ENCODE results near the gene RPS2. TPM values are rescaled to one million over a fixed set of nuclear protein-coding genes. Genes with fewer than 3 reads are reported as not detected.

RPS2 gene
- total RNA-seq, 1 experiment from 2014 or later = 3,874 TPM

GRCh38 chr16:2007081-2007836 is 42.6 kb upstream of the RPS2 start:
- no peak overlapping the region for H4K91ac ChIP-seq (ENCODE audit: insufficient read length, low read depth, low read length)
- no peak overlapping the region for H2BK5ac ChIP-seq (ENCODE audit: insufficient read length, low read length)
- no peak overlapping the region for H2BK120ac ChIP-seq (ENCODE audit: low read depth, low read length, poor library complexity, severe bottlenecking)
- H3K4me1 ChIP-seq (ENCODE audit: insufficient read depth, low read length) = peaks cover 6% of the 10 kb centered on the region; the same call in 1 of the 2 replicates
- no peak overlapping the region for H2AK5ac ChIP-seq (ENCODE audit: insufficient read length, low read length)
- peaks cover 24% of the 10 kb centered on the region for H3K79me1 ChIP-seq (ENCODE audit: insufficient read depth, low read depth, low read length, poor library complexity, severe bottlenecking)
- Mint-ChIP-seq H3K27me3 (ENCODE audit: low read depth) (no peaks in the 10 kb centered on the region; the same call in 1 of the 2 replicates), H3K36me3 (ENCODE audit: insufficient read depth in 1 of 3, low read depth in 3 of 3) (peaks cover 8 to 19% (median 15%) of the 10 kb centered on the region in 3 experiments), H3K4me3 (peak overlapping the region; percentile 78 to 81), H3K9me3 (no peaks in the 10 kb centered on the region; a peak in 1 of 5 replicates), H3K27ac (no peak overlapping the region; a peak in 1 of 7 replicates), H3K4me1 (peaks cover 22 to 36% of the 10 kb centered on the region in 2 experiments)
- no peaks in the 10 kb centered on the region for H3K9me3 ChIP-seq (ENCODE audit: control insufficient read depth, low read depth, low read length)
- no peak overlapping the region for H3K18ac ChIP-seq (ENCODE audit: insufficient read length, low read depth, low read length)
- peaks cover 11% of the 10 kb centered on the region for H3K23me2 ChIP-seq (ENCODE audit: insufficient read length, low read depth, low read length, poor library complexity, severe bottlenecking)
- DNase-seq = no peak
- TF ChIP-seq CTCF (conservative IDR thresholded peaks at IDR 0.05) = no peak
- H3K9ac ChIP-seq (ENCODE audit: extremely low read depth, insufficient read length, low read length) = no peak overlapping the region
- peaks cover 26% of the 10 kb centered on the region; the same call in 1 of the 2 replicates for H3K79me2 ChIP-seq (ENCODE audit: insufficient read depth, low read length)
- no CpG with 5 or more reads among the region's 16 CpGs for WGBS (ENCODE audit: extremely low coverage, insufficient read length, low lambda C conversion rate)
- no peak overlapping the region for H3K23ac ChIP-seq (ENCODE audit: insufficient read length, low read depth, low read length)
- H2BK20ac ChIP-seq (ENCODE audit: low read depth, low read length, poor library complexity, severe bottlenecking) = no peak overlapping the region
- no peak overlapping the region for H3K4ac ChIP-seq (ENCODE audit: low read depth, low read length)
- H3K14ac ChIP-seq (ENCODE audit: insufficient read depth, low read length) = no peak overlapping the region; the same call in 1 of the 2 replicates
- H4K5ac ChIP-seq (ENCODE audit: insufficient read length, low read depth, low read length) = no peak overlapping the region
- H2BK12ac ChIP-seq (ENCODE audit: insufficient read length, low read depth, low read length) = no peak overlapping the region
- H2BK15ac ChIP-seq (ENCODE audit: low read depth, low read length) = no peak overlapping the region
- H4K20me1 ChIP-seq (ENCODE audit: control insufficient read depth, insufficient read depth, insufficient read length) = no peaks in the 10 kb centered on the region
- H3K56ac ChIP-seq (ENCODE audit: insufficient read length, low read depth, low read length) = no peak overlapping the region
- H3K27ac ChIP-seq (ENCODE audit: insufficient read length, low read depth, low read length) = no peak overlapping the region
- no peak overlapping the region for H4K8ac ChIP-seq (replicated peaks; ENCODE audit: insufficient read length, low read depth, low read length)
- no peak overlapping the region for H2AFZ ChIP-seq (ENCODE audit: low read length)
- H3K4me2 ChIP-seq (ENCODE audit: insufficient read depth, insufficient read length, low read length) = no peak overlapping the region
- no peak overlapping the region for H3T11ph ChIP-seq (ENCODE audit: low read length)
- no peaks in the 10 kb centered on the region for H3K27me3 ChIP-seq (ENCODE audit: insufficient read depth, low read length)

Data from H9 (cell line).